Spleen (tissue), 11 donors: ENCODE results near the gene MRPL23. TPM values are rescaled to one million over a fixed set of nuclear protein-coding genes. Genes with fewer than 3 reads are reported as not detected.
A peak's percentile ranks its signal among the peaks of the same experiment; 100 is the strongest.

Experiments
- DNase-seq: peaks from one replicate; pipeline ENCODE4 v3.0.0-alpha.2; 2020
- H3K27ac ChIP-seq, 8 donors: fragments of 200-600 bp; sonication (generic) in 7 of 8; 1 replicate in 4 of 8; 2 replicates in 4 of 8; pipeline versions ENCODE4 v1.5.0 to v1.8.0; 2016 to 2021; ENCODE audit warnings: inconsistent platforms in 4 of 8, mild to moderate bottlenecking in 4 of 8, moderate library complexity in 1 of 8
- H3K27me3 ChIP-seq, 7 donors: fragments of 200-600 bp; sonication (generic) in 6 of 7; replicated peaks in 1 of 7; 1 replicate in 4 of 7; 2 replicates in 3 of 7; pipeline versions ENCODE4 v1.5.0 to v1.8.0; 2016 to 2021; ENCODE audit warnings: inconsistent platforms in 3 of 7, mild to moderate bottlenecking in 1 of 7
- H3K36me3 ChIP-seq, 6 donors: fragments of 200-600 bp; sonication (generic) in 5 of 6; 1 replicate in 4 of 6; 2 replicates in 2 of 6; pipeline versions ENCODE4 v1.5.0 to v1.8.0; 2016 to 2021; ENCODE audit warnings: inconsistent platforms in 2 of 6
- H3K4me1 ChIP-seq, 6 donors: fragments of 200-600 bp; sonication (generic) in 5 of 6; 1 replicate in 3 of 6; 2 replicates in 3 of 6; pipeline versions ENCODE4 v1.5.0 to v1.8.0; 2016 to 2021; ENCODE audit warnings: inconsistent platforms in 3 of 6
- H3K4me3 ChIP-seq, 8 donors: fragments of 200-600 bp; sonication (generic) in 7 of 8; 1 replicate in 4 of 8; 2 replicates in 4 of 8; pipeline versions ENCODE4 v1.5.0 to v1.8.0; 2016 to 2021; ENCODE audit warnings: inconsistent platforms in 4 of 8, mild to moderate bottlenecking in 4 of 8, moderate library complexity in 2 of 8
- H3K9me3 ChIP-seq, 8 donors: fragments of 200-600 bp; sonication (generic) in 7 of 8; 1 replicate in 4 of 8; 2 replicates in 4 of 8; pipeline versions ENCODE4 v1.5.0 to v1.8.0; 2016 to 2021; ENCODE audit warnings: inconsistent platforms in 4 of 8
- POLR2A ChIP-seq, 3 donors: fragments of 450-650 bp; IDR thresholded peaks; one replicate each; pipeline ENCODE4 v1.5.1; 2017; ENCODE audit warnings: antibody characterized with exemption in 3 of 3, mild to moderate bottlenecking in 1 of 3
- POLR2AphosphoS5 ChIP-seq, 3 donors: sonication (generic); formaldehyde crosslinking; IDR thresholded peaks; one replicate each; pipeline ENCODE4 v1.5.1; 2017; ENCODE audit warnings: antibody characterized with exemption in 3 of 3
- WGBS, 5 donors: extraction: QIAGEN DNeasy Blood & Tissue Kit in 3 of 5; methylation state at CpG; one replicate each; pipeline versions ENCODE4 v1.1.5 to v1.1.7; 2013 to 2018; 5-methylcytosine and 5-hydroxymethylcytosine counted together
- intact Hi-C: fragments of 100-400 bp; cut with DNase I; formaldehyde crosslinking; loops from one replicate; pipeline ENCODE4 v1.15.0; 2023; ENCODE audit warnings: low total_unique reads
- polyA plus RNA-seq, 3 donors: library from polyadenylated mRNA; stranded (reverse); fragments of 200-250 nt; gene quantifications; one replicate each; pipeline ENCODE4 v1.2.1, GENCODE V29; 2013
- total RNA-seq, 7 donors: library from RNA; depleted of rRNA in 3 of 7; stranded (reverse); fragments of >200 nt in 3 of 7; fragmentation: NEBNext Ultra II Directional in 4 of 7; extraction: Animal tissue kit (Norgen Biotek cat#: 25700) in 4 of 7; gene quantifications; one replicate each; pipeline versions ENCODE4 v1.1.0 to v1.2.1, GENCODE V29; 2016 to 2021
- TF ChIP-seq, protein P1 (sequence below), 11 experiments: fragments of 200-600 bp in 7 of 11; fragments of 450-650 bp in 4 of 11; sonication (generic) in 4 of 11; IDR thresholded peaks in 8 of 11; conservative IDR thresholded peaks in 3 of 11; 1 replicate in 7 of 11; 2 replicates in 4 of 11; pipeline versions ENCODE4 v1.4.0 to v1.8.0; 2016 to 2021; ENCODE audit warnings: antibody characterized with exemption in 11 of 11, inconsistent platforms in 4 of 11, mild to moderate bottlenecking in 1 of 11
- donor health status: healthy with polysubstance abuse.
- donor health status: DM: no; HTN: no; CAD: no; lungs with moderate emphysema.
- donor health status: DM: no; HTN: no; CAD: no.
- donor health status: Bipolar disorder and iron deficiency.
- donor health status: healthy.
- donor health status: DM: no; HTN: no; CAD: no.
- donor health status: DM: yes; HTN: yes; CAD: no.

The MRPL23 gene
- total and polyA plus RNA-seq, 10 donors, result 32.5 to 160 (median 54.0) TPM

DNA sequence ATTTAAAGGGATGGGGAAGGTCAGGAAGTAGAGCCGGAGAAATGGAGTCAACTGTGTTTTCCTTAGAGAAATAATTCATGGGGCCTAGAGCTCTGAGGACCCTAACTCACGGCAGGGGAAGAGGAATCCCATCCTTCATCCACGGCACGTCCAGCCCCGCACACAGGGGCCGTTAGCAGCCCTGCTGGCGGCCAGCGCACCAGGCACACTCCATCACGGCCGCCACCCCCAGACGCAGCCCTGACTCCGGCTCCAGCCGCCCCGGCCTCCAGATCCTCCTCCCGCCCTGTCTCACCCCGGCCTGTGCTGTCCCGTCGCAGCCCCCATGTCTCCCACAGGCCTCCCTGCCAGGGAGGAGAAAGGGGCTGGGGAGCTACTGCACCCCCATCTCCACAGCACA lies 11.2 kb downstream of the MRPL23 start:
- no peak overlapping the region for H3K27ac ChIP-seq
- no peaks in the 10 kb centered on the region for H3K4me1 ChIP-seq
- TF ChIP-seq POLR2A (IDR thresholded peaks at IDR 0.05), result no peak
- TF ChIP-seq, protein P1, sequence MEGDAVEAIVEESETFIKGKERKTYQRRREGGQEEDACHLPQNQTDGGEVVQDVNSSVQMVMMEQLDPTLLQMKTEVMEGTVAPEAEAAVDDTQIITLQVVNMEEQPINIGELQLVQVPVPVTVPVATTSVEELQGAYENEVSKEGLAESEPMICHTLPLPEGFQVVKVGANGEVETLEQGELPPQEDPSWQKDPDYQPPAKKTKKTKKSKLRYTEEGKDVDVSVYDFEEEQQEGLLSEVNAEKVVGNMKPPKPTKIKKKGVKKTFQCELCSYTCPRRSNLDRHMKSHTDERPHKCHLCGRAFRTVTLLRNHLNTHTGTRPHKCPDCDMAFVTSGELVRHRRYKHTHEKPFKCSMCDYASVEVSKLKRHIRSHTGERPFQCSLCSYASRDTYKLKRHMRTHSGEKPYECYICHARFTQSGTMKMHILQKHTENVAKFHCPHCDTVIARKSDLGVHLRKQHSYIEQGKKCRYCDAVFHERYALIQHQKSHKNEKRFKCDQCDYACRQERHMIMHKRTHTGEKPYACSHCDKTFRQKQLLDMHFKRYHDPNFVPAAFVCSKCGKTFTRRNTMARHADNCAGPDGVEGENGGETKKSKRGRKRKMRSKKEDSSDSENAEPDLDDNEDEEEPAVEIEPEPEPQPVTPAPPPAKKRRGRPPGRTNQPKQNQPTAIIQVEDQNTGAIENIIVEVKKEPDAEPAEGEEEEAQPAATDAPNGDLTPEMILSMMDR (IDR thresholded peaks at IDR 0.05 in 8 of 11, conservative IDR thresholded peaks at IDR 0.05 in 3 of 11), result no peak
- no peak for TF ChIP-seq POLR2AphosphoS5 (IDR thresholded peaks at IDR 0.05)
- no peaks in the 10 kb centered on the region for H3K9me3 ChIP-seq
- DNase-seq, result no peak
- intact Hi-C loops, result no loop called here
- no peak overlapping the region for H3K4me3 ChIP-seq
- H3K27me3 ChIP-seq, result no peaks in the 10 kb centered on the region
- WGBS, 5 donors, result no CpG with 5 or more reads among the region's 18 CpGs
- no peaks in the 10 kb centered on the region for H3K36me3 ChIP-seq

- Histone ChIP-seq H3K27ac (no peak overlapping the region), H3K4me1 (no peaks in the 10 kb centered on the region), H3K36me3 (no peaks in the 10 kb centered on the region), H3K9me3 (no peaks in the 10 kb centered on the region), H3K27me3 (no peaks in the 10 kb centered on the region), H3K4me3 (no peak overlapping the region)
- WGBS, 5 donors, result 80 to 100% (median 88%) methylated on average over 3 to 10 of the region's 17 CpGs
- TF ChIP-seq, protein P1 (IDR thresholded peaks at IDR 0.05 in 8 of 11, conservative IDR thresholded peaks at IDR 0.05 in 3 of 11), result no peak
- no peak for TF ChIP-seq POLR2AphosphoS5 (IDR thresholded peaks at IDR 0.05)
- no peak for TF ChIP-seq POLR2A (IDR thresholded peaks at IDR 0.05)
- intact Hi-C loops, result no loop called here
- peak; percentile 48 for DNase-seq
These were observed 12.7 kb downstream of the MRPL23 start for GRCh38 chr11:1959786-1960185.

- 96 to 100% (median 100%) methylated on average over 2 to 5 of the region's 20 CpGs; no CpG with 5 or more reads in 2 of the 5 donors for WGBS, 5 donors
These were observed 16.7 kb downstream of the MRPL23 start for GRCh38 chr11:1963864-1964263.

DNA sequence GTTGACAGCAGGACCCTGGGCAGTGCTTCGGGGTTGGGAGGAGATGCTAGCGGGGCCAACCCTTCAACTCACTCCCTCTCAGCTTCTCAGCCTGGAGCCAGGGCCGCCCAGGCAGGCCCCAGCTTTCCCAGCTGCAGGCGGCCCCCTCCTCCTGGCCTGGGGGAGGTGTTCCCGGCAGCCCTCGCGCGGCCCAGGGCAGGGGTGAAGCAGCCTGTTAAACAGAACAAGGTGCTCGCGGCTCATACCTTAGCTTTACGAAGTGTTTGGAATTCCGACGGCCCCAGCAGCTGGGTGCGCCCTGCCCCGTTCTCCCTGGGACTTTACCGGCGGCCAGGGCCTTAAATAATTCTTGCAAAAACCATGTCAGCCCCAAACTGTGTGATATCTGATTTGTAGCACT lies 17.2 kb downstream of the MRPL23 start:
- Histone ChIP-seq H3K4me3 (no peak overlapping the region), H3K4me1 (no peaks in the 10 kb centered on the region), H3K27ac (no peak overlapping the region), H3K36me3 (no peaks in the 10 kb centered on the region), H3K27me3 (no peaks in the 10 kb centered on the region), H3K9me3 (no peaks in the 10 kb centered on the region)
- TF ChIP-seq, protein P1 (IDR thresholded peaks at IDR 0.05 in 8 of 11, conservative IDR thresholded peaks at IDR 0.05 in 3 of 11), result no peak
- TF ChIP-seq POLR2A (IDR thresholded peaks at IDR 0.05) (no peak), POLR2AphosphoS5 (IDR thresholded peaks at IDR 0.05) (no peak)
- intact Hi-C loops, result no loop called here
- DNase-seq, result no peak
- no CpG with 5 or more reads among the region's 17 CpGs for WGBS, 5 donors

More at GRCh38 chr11:1963864-1964263, 16.7 kb downstream of the MRPL23 start:
- Histone ChIP-seq H3K27me3 (no peaks in the 10 kb centered on the region), H3K36me3 (no peaks in the 10 kb centered on the region), H3K27ac (no peak overlapping the region), H3K9me3 (no peaks in the 10 kb centered on the region), H3K4me1 (no peaks in the 10 kb centered on the region), H3K4me3 (no peak overlapping the region)
- peak; percentile 36 for DNase-seq
- intact Hi-C loops, result no loop called here
- TF ChIP-seq, protein P1 (IDR thresholded peaks at IDR 0.05 in 8 of 11, conservative IDR thresholded peaks at IDR 0.05 in 3 of 11), result no peak
- no peak for TF ChIP-seq POLR2AphosphoS5 (IDR thresholded peaks at IDR 0.05)
- TF ChIP-seq POLR2A (IDR thresholded peaks at IDR 0.05), result no peak
